GM18517 (cell line): ENCODE data around the gene DCTN3.

Experiments
- ATAC-seq: cut with Tn5 transposase; IDR thresholded peaks from one replicate; pipeline ENCODE4 v1.9.1; 2021; ENCODE audit warnings: mild to moderate bottlenecking, moderate library complexity; ENCODE audit not compliant: unreplicated experiment

Gene DCTN3

GRCh38 chr9:34624475-34625185 is 4.3 kb upstream of the DCTN3 start:
- ATAC-seq, result no peak

GRCh38 chr9:34623374-34624235 is 3.3 kb upstream of the DCTN3 start:
- ATAC-seq, result no peak

GRCh38 chr9:34615132-34615531 is 5.2 kb downstream of the DCTN3 start:
- ATAC-seq, result no peak

- no peak for ATAC-seq
These were observed 7.4 kb downstream of the DCTN3 start for GRCh38 chr9:34612788-34613390.

GRCh38 chr9:34611811-34612787 is 8.2 kb downstream of the DCTN3 start, which contains the start of gene RPP25L:
TSS of gene RPP25L (minus strand) at chr9:34612097. CDS start at chr9:34611296, 801 bp downstream.
- peak; percentile 69 for ATAC-seq

GRCh38 chr9:34611251-34611810 is 9.0 kb downstream of the DCTN3 start:
- ATAC-seq, result no peak

- no peak for ATAC-seq
These were observed 9.7 kb downstream of the DCTN3 start for GRCh38 chr9:34610434-34611206.

GRCh38 chr9:34607331-34607730 is 13.0 kb downstream of the DCTN3 start:
- no peak for ATAC-seq

GRCh38 chr9:34606905-34607304 is 13.4 kb downstream of the DCTN3 start:
- ATAC-seq, result no peak

- no peak for ATAC-seq
These were observed 14.1 kb downstream of the DCTN3 start for GRCh38 chr9:34606190-34606589.

- peak; percentile 74 for ATAC-seq
These were observed 16.6 kb downstream of the DCTN3 start for GRCh38 chr9:34603610-34604231.

GRCh38 chr9:34601937-34602573 is 18.2 kb downstream of the DCTN3 start:
- no peak for ATAC-seq

- ATAC-seq, result no peak
These were observed 19.4 kb downstream of the DCTN3 start for GRCh38 chr9:34600908-34601307.

GRCh38 chr9:34599546-34599945 is 20.7 kb downstream of the DCTN3 start:
- ATAC-seq, result no peak

- ATAC-seq, result no peak
These were observed 26.1 kb downstream of the DCTN3 start for GRCh38 chr9:34594177-34594576.

GRCh38 chr9:34592895-34593601 is 27.2 kb downstream of the DCTN3 start:
- ATAC-seq, result no peak

- no peak for ATAC-seq
These were observed 28.1 kb downstream of the DCTN3 start for GRCh38 chr9:34591917-34592866.
